HEK293 (cell line): ENCODE data around the gene ADD2.

Source experiments
- CTCF ChIA-PET: fragments of 350-600 bp; formaldehyde crosslinking; extraction: SDS; loops from one replicate; lab custom pipeline; 2021; ENCODE audit warnings: antibody characterized with exemption; lab: Yijun Ruan, JAX
- POLR2A ChIA-PET: fragments of 300-600 bp; formaldehyde crosslinking; extraction: SDS; loops from one replicate; lab custom pipeline; 2020; ENCODE audit warnings: antibody characterized with exemption, inconsistent platforms; lab: Yijun Ruan, JAX
- H3K27ac ChIP-seq: fragments of 200-500 bp; sonication (Bioruptor generic); 2 replicates; pipeline ENCODE4 v1.5.1; 2014; ENCODE audit warnings: low read depth, low read length, control low read depth, inconsistent platforms; ENCODE audit errors: extremely low read depth
- H3K36me3 ChIP-seq, 2 experiments: fragments of 200-500 bp in 1 of 2; sonication (Bioruptor generic) in 1 of 2; 1 replicate in 1 of 2; 2 replicates in 1 of 2; pipeline ENCODE4 v1.5.1; 2014 to 2017; ENCODE audit warnings: inconsistent platforms in 2 of 2, low read length in 2 of 2; ENCODE audit not compliant: control insufficient read depth in 2 of 2, insufficient read depth in 1 of 2
- H3K4me1 ChIP-seq: fragments of 200-500 bp; sonication (Bioruptor generic); 2 replicates; pipeline ENCODE4 v1.5.1; 2014; ENCODE audit warnings: mild to moderate bottlenecking, low read length, inconsistent platforms; ENCODE audit not compliant: control insufficient read depth, insufficient read depth
- H3K4me3 ChIP-seq: 2 replicates; pipeline ENCODE4 v1.5.1; 2011; ENCODE audit warnings: low read depth, mild to moderate bottlenecking, control low read depth, low read length, moderate library complexity
- H3K9me3 ChIP-seq: fragments of 200-500 bp; sonication (Bioruptor generic); 2 replicates; pipeline ENCODE4 v1.5.1; 2014; ENCODE audit warnings: low read depth, low read length, inconsistent platforms; ENCODE audit not compliant: control insufficient read depth, insufficient read depth
- BCL11A ChIP-seq: fragments of 450-650 bp; formaldehyde crosslinking; IDR thresholded peaks from 2 replicates; pipeline ENCODE4 v1.5.1; 2016; ENCODE audit warnings: low read depth, missing biosample characterization, missing genetic modification characterization
- GLIS1 ChIP-seq: fragments of 450-650 bp; formaldehyde crosslinking; IDR thresholded peaks from 2 replicates; pipeline ENCODE4 v1.5.1; 2016; ENCODE audit warnings: missing biosample characterization, missing genetic modification characterization
- GLIS2 ChIP-seq: fragments of 450-650 bp; formaldehyde crosslinking; IDR thresholded peaks from 2 replicates; pipeline ENCODE4 v1.5.1; 2016; ENCODE audit warnings: missing biosample characterization, missing genetic modification characterization
- TSHZ1 ChIP-seq: fragments of 450-650 bp; formaldehyde crosslinking; IDR thresholded peaks from 2 replicates; pipeline ENCODE4 v1.5.1; 2016; ENCODE audit warnings: missing biosample characterization, missing genetic modification characterization, borderline replicate concordance
- ZBTB10 ChIP-seq: fragments of 450-650 bp; formaldehyde crosslinking; IDR thresholded peaks from 2 replicates; pipeline ENCODE4 v1.5.1; 2016; ENCODE audit warnings: missing biosample characterization, missing genetic modification characterization
- ZBTB44 ChIP-seq: fragments of 450-650 bp; IDR thresholded peaks from 2 replicates; pipeline ENCODE4 v1.5.1; 2018; ENCODE audit warnings: missing biosample characterization, mild to moderate bottlenecking, missing genetic modification characterization
- ZBTB49 ChIP-seq: fragments of 450-650 bp; formaldehyde crosslinking; IDR thresholded peaks from 2 replicates; pipeline ENCODE4 v1.5.1; 2016; ENCODE audit warnings: missing biosample characterization, missing genetic modification characterization, low read depth
- ZNF37A ChIP-seq: fragments of 450-650 bp; IDR thresholded peaks from 2 replicates; pipeline ENCODE4 v1.5.1; 2018; ENCODE audit warnings: missing biosample characterization, missing genetic modification characterization
- ZNF391 ChIP-seq: fragments of 450-650 bp; formaldehyde crosslinking; IDR thresholded peaks from 2 replicates; pipeline ENCODE4 v1.5.1; 2016; ENCODE audit warnings: low read depth, missing biosample characterization, missing genetic modification characterization, borderline replicate concordance
- ZNF449 ChIP-seq: fragments of 450-650 bp; formaldehyde crosslinking; IDR thresholded peaks from 2 replicates; pipeline ENCODE4 v1.5.1; 2017; ENCODE audit warnings: missing biosample characterization, mild to moderate bottlenecking, missing genetic modification characterization, moderate library complexity
- ZNF501 ChIP-seq: fragments of 450-650 bp; formaldehyde crosslinking; IDR thresholded peaks from 2 replicates; pipeline ENCODE4 v1.5.1; 2016; ENCODE audit warnings: missing biosample characterization, missing genetic modification characterization
- ZNF521 ChIP-seq: fragments of 450-650 bp; formaldehyde crosslinking; IDR thresholded peaks from 2 replicates; pipeline ENCODE4 v1.5.1; 2017; ENCODE audit warnings: missing biosample characterization, mild to moderate bottlenecking, missing genetic modification characterization
- ZNF544 ChIP-seq: fragments of 450-650 bp; formaldehyde crosslinking; IDR thresholded peaks from 2 replicates; pipeline ENCODE4 v1.5.0; 2017; ENCODE audit warnings: missing biosample characterization, missing genetic modification characterization
- ZSCAN30 ChIP-seq: fragments of 450-650 bp; IDR thresholded peaks from 2 replicates; pipeline ENCODE4 v1.5.1; 2018; ENCODE audit warnings: missing biosample characterization, mild to moderate bottlenecking, missing genetic modification characterization, moderate library complexity
- TF ChIP-seq, protein P1 (sequence below): fragments of 450-650 bp; formaldehyde crosslinking; IDR thresholded peaks from 2 replicates; pipeline ENCODE4 v1.5.1; 2017; ENCODE audit warnings: missing biosample characterization, missing genetic modification characterization
- TF ChIP-seq, protein P2 (sequence below): fragments of 450-650 bp; formaldehyde crosslinking; IDR thresholded peaks from 2 replicates; pipeline ENCODE4 v1.5.1; 2016; ENCODE audit warnings: missing biosample characterization, missing genetic modification characterization
- TF ChIP-seq, protein P3 (sequence below): fragments of 450-650 bp; formaldehyde crosslinking; IDR thresholded peaks from 2 replicates; pipeline ENCODE4 v1.5.1; 2016; ENCODE audit warnings: missing biosample characterization, missing genetic modification characterization

The ADD2 gene

GRCh38 chr2:70670202-70670601 lies 97.8 kb downstream of the ADD2 start (continued):
- TF ChIP-seq ZBTB49 (tag by site-specific recombination): no peak
- TF ChIP-seq BCL11A (tag by site-specific recombination): no peak
- TF ChIP-seq, protein P1, sequence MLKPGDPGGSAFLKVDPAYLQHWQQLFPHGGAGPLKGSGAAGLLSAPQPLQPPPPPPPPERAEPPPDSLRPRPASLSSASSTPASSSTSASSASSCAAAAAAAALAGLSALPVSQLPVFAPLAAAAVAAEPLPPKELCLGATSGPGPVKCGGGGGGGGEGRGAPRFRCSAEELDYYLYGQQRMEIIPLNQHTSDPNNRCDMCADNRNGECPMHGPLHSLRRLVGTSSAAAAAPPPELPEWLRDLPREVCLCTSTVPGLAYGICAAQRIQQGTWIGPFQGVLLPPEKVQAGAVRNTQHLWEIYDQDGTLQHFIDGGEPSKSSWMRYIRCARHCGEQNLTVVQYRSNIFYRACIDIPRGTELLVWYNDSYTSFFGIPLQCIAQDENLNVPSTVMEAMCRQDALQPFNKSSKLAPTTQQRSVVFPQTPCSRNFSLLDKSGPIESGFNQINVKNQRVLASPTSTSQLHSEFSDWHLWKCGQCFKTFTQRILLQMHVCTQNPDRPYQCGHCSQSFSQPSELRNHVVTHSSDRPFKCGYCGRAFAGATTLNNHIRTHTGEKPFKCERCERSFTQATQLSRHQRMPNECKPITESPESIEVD (tag by site-specific recombination): no peak
- TF ChIP-seq, protein P2, sequence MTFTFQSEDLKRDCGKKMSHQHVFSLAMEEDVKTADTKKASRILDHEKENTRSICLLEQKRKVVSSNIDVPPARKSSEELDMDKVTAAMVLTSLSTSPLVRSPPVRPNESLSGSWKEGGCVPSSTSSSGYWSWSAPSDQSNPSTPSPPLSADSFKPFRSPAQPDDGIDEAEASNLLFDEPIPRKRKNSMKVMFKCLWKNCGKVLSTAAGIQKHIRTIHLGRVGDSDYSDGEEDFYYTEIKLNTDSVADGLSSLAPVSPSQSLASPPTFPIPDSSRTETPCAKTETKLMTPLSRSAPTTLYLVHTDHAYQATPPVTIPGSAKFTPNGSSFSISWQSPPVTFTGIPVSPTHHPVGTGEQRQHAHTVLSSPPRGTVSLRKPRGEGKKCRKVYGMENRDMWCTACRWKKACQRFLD: no peak
- no peak for TF ChIP-seq ZNF37A
- no peak for TF ChIP-seq ZNF501 (tag by site-specific recombination)

GRCh38 chr2:70668911-70669310 lies 99.1 kb downstream of the ADD2 start:
- H3K4me1 ChIP-seq: 0 out of 2 replicates have a peak, but pooled peaks cover 2% of the 10 kb centered on the region
- no peak overlapping the region for H3K4me3 ChIP-seq
- H3K27ac ChIP-seq: no peak overlapping the region
- ChIA-PET CTCF (interaction anchor here (0.6 to 1.9 kb wide), 5 partner anchors 11 to 477 kb away, joined by 3 to 8 read pairs (median 5); partner anchors contain the start of gene ADD2), POLR2A (no interaction called here)
- H3K9me3 ChIP-seq: no peaks in the 10 kb centered on the region
- H3K36me3 ChIP-seq: peaks cover 5 to 15% of the 10 kb centered on the region in 2 experiments; a peak in 2 of 3 replicates
- TF ChIP-seq GLIS2 (tag by site-specific recombination) (no peak), ZBTB44 (no peak), ZNF521 (tag by site-specific recombination) (no peak), ZSCAN30 (tag by site-specific recombination) (no peak), GLIS1 (tag by site-specific recombination) (no peak), ZBTB10 (tag by site-specific recombination) (no peak), ZNF449 (tag by site-specific recombination) (no peak), ZNF544 (tag by site-specific recombination) (no peak), TSHZ1 (tag by site-specific recombination) (no peak), ZNF391 (tag by site-specific recombination) (no peak)
- TF ChIP-seq, protein P3, sequence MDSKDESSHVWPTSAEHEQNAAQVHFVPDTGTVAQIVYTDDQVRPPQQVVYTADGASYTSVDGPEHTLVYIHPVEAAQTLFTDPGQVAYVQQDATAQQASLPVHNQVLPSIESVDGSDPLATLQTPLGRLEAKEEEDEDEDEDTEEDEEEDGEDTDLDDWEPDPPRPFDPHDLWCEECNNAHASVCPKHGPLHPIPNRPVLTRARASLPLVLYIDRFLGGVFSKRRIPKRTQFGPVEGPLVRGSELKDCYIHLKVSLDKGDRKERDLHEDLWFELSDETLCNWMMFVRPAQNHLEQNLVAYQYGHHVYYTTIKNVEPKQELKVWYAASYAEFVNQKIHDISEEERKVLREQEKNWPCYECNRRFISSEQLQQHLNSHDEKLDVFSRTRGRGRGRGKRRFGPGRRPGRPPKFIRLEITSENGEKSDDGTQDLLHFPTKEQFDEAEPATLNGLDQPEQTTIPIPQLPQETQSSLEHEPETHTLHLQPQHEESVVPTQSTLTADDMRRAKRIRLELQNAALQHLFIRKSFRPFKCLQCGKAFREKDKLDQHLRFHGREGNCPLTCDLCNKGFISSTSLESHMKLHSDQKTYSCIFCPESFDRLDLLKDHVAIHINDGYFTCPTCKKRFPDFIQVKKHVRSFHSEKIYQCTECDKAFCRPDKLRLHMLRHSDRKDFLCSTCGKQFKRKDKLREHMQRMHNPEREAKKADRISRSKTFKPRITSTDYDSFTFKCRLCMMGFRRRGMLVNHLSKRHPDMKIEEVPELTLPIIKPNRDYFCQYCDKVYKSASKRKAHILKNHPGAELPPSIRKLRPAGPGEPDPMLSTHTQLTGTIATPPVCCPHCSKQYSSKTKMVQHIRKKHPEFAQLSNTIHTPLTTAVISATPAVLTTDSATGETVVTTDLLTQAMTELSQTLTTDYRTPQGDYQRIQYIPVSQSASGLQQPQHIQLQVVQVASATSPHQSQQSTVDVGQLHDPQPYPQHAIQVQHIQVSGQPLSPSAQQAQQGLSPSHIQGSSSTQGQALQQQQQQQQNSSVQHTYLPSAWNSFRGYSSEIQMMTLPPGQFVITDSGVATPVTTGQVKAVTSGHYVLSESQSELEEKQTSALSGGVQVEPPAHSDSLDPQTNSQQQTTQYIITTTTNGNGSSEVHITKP (tag by site-specific recombination): no peak
